ENCODE measurements around the gene TEX30. TPM values are rescaled to one million over a fixed set of nuclear protein-coding genes. Genes with fewer than 3 reads are reported as not detected.

Gene TEX30
- total RNA-seq, 1 donor from 2014 or later, result 16.1 TPM

- no peak for DNase-seq (ENCODE audit: low read depth)
- no peak for TF ChIP-seq CTCF (IDR thresholded peaks at IDR 0.05; ENCODE audit: insufficient read depth, low read length, severe bottlenecking)
- FAIRE-seq, result no peak
- no peaks in the 10 kb centered on the region for H3K36me3 ChIP-seq (ENCODE audit: control insufficient read depth, insufficient read depth, low read length)
- H3K4me3 ChIP-seq (ENCODE audit: low read depth, low read length), result no peak overlapping the region
- no peaks in the 10 kb centered on the region for H3K27me3 ChIP-seq (ENCODE audit: control insufficient read depth, insufficient read depth, low read length)
Observed at GRCh38 chr13:102814025-102814607, 40.5 kb upstream of the TEX30 start.

- H3K4me3 ChIP-seq (ENCODE audit: low read depth, low read length), result no peak overlapping the region
- FAIRE-seq (no peak), DNase-seq (ENCODE audit: low read depth) (no peak)
- no peak for TF ChIP-seq CTCF (IDR thresholded peaks at IDR 0.05; ENCODE audit: insufficient read depth, low read length, severe bottlenecking)
- H3K36me3 ChIP-seq (ENCODE audit: control insufficient read depth, insufficient read depth, low read length), result no peaks in the 10 kb centered on the region
- no peaks in the 10 kb centered on the region for H3K27me3 ChIP-seq (ENCODE audit: control insufficient read depth, insufficient read depth, low read length)
Observed at GRCh38 chr13:102812611-102813287, 39.2 kb upstream of the TEX30 start.

- Histone ChIP-seq H3K4me3 (ENCODE audit: low read depth, low read length) (no peak overlapping the region), H3K27me3 (ENCODE audit: control insufficient read depth, insufficient read depth, low read length) (no peaks in the 10 kb centered on the region), H3K36me3 (ENCODE audit: control insufficient read depth, insufficient read depth, low read length) (peaks cover 1% of the 10 kb centered on the region)
- no peak for TF ChIP-seq CTCF (IDR thresholded peaks at IDR 0.05; ENCODE audit: insufficient read depth, low read length, severe bottlenecking)
- DNase-seq (ENCODE audit: low read depth) (no peak), FAIRE-seq (no peak)
Observed at GRCh38 chr13:102807699-102808098, 34.1 kb upstream of the TEX30 start.

- Histone ChIP-seq H3K27me3 (ENCODE audit: control insufficient read depth, insufficient read depth, low read length) (no peaks in the 10 kb centered on the region), H3K4me3 (ENCODE audit: low read depth, low read length) (no peak overlapping the region), H3K36me3 (ENCODE audit: control insufficient read depth, insufficient read depth, low read length) (peaks cover 1% of the 10 kb centered on the region)
- DNase-seq (ENCODE audit: low read depth) (no peak), FAIRE-seq (no peak)
- no peak for TF ChIP-seq CTCF (IDR thresholded peaks at IDR 0.05; ENCODE audit: insufficient read depth, low read length, severe bottlenecking)
Observed at GRCh38 chr13:102805680-102806079, 32.1 kb upstream of the TEX30 start.

- no peak for FAIRE-seq
- DNase-seq (ENCODE audit: low read depth), result peak; percentile 49
Observed at GRCh38 chr13:102800145-102801041, 26.8 kb upstream of the TEX30 start.

More at GRCh38 chr13:102800145-102801041, 26.8 kb upstream of the TEX30 start:
- H3K27me3 ChIP-seq (ENCODE audit: control insufficient read depth, insufficient read depth, low read length), result no peaks in the 10 kb centered on the region
- no peaks in the 10 kb centered on the region for H3K36me3 ChIP-seq (ENCODE audit: control insufficient read depth, insufficient read depth, low read length)
- H3K4me3 ChIP-seq (ENCODE audit: low read depth, low read length), result peak overlapping the region; percentile 88
- TF ChIP-seq CTCF (IDR thresholded peaks at IDR 0.05; ENCODE audit: insufficient read depth, low read length, severe bottlenecking), result peak; percentile 81
